OCI-LY1 (cell line): ENCODE measurements around the gene CDKAL1.

ENCODE experiments used
- H2AFZ ChIP-seq: fragments of 200-600 bp; sonication (generic), shearing (Covaris generic); 2 replicates; pipeline ENCODE4 v1.6.0; 2014; ENCODE audit warnings: antibody characterized with exemption, mild to moderate bottlenecking, low read length
- H3F3A ChIP-seq: fragments of 200-600 bp; sonication (generic), shearing (Covaris generic); 2 replicates; pipeline ENCODE4 v1.6.0; 2014; ENCODE audit warnings: mild to moderate bottlenecking, antibody characterized with exemption, low read length, moderate library complexity; ENCODE audit not compliant: insufficient read depth
- H3K27ac ChIP-seq: fragments of 200-600 bp; sonication (generic); 2 replicates; pipeline ENCODE4 v1.5.1; 2014; ENCODE audit warnings: low read length, mixed run types, mild to moderate bottlenecking, low read depth; ENCODE audit not compliant: poor library complexity, severe bottlenecking
- H3K27me3 ChIP-seq: fragments of 200-600 bp; sonication (generic); 2 replicates; pipeline ENCODE4 v1.6.0; 2014; ENCODE audit warnings: antibody characterized with exemption, mild to moderate bottlenecking, low read length, moderate library complexity; ENCODE audit not compliant: insufficient read depth
- H3K36me3 ChIP-seq: fragments of 200-600 bp; sonication (generic); 2 replicates; pipeline ENCODE4 v1.6.1; 2014; ENCODE audit warnings: mild to moderate bottlenecking, antibody characterized with exemption, low read length, moderate library complexity, mixed read lengths; ENCODE audit not compliant: insufficient read depth
- H3K4me1 ChIP-seq: fragments of 200-600 bp; sonication (generic); 2 replicates; pipeline ENCODE4 v1.5.1; 2014; ENCODE audit warnings: mild to moderate bottlenecking, low read length, moderate library complexity; ENCODE audit not compliant: insufficient read depth, severe bottlenecking
- H3K4me2 ChIP-seq: fragments of 200-600 bp; sonication (generic), shearing (Covaris generic); 2 replicates; pipeline ENCODE4 v1.6.1; 2014; ENCODE audit warnings: low read length
- H3K4me3 ChIP-seq: fragments of 200-600 bp; sonication (generic); 2 replicates; pipeline ENCODE4 v1.5.1; 2014; ENCODE audit warnings: low read length, low read depth, mild to moderate bottlenecking, mixed read lengths; ENCODE audit not compliant: poor library complexity, severe bottlenecking
- H3K79me2 ChIP-seq: fragments of 200-600 bp; shearing (Covaris generic); 2 replicates; pipeline ENCODE4 v1.6.1; 2016; ENCODE audit warnings: mixed run types, low read length, mixed read lengths; ENCODE audit not compliant: insufficient read depth
- H3K9ac ChIP-seq: fragments of 200-600 bp; sonication (generic), shearing (Covaris generic); 2 replicates; pipeline ENCODE4 v1.6.1; 2014; ENCODE audit warnings: mild to moderate bottlenecking, low read length, mixed read lengths
- H3K9me2 ChIP-seq: fragments of 200-600 bp; sonication (generic), shearing (Covaris generic); 2 replicates; pipeline ENCODE4 v1.6.1; 2014; ENCODE audit warnings: low read depth, mild to moderate bottlenecking, low read length, mixed read lengths
- H3K9me3 ChIP-seq: fragments of 200-600 bp; shearing (Covaris generic); 2 replicates; pipeline ENCODE4 v1.6.1; 2014; ENCODE audit warnings: low read length, mixed read lengths
- H4K20me1 ChIP-seq: fragments of 200-600 bp; sonication (generic), shearing (Covaris generic); 2 replicates; pipeline ENCODE4 v1.6.0; 2016; ENCODE audit warnings: mild to moderate bottlenecking, low read length; ENCODE audit not compliant: insufficient read depth
- EZH2 ChIP-seq: fragments of 200-600 bp; sonication (generic), shearing (Covaris generic); IDR thresholded peaks from 2 replicates; pipeline ENCODE4 v1.8.0; 2017; ENCODE audit warnings: borderline replicate concordance, mixed run types, mild to moderate bottlenecking, antibody characterized with exemption, low read length, moderate library complexity, mixed read lengths
- TF ChIP-seq, protein P1 (sequence below): fragments of 200-600 bp; sonication (generic), shearing (Covaris generic); IDR thresholded peaks from 2 replicates; pipeline ENCODE4 v1.5.1; 2017; ENCODE audit warnings: mild to moderate bottlenecking, antibody characterized with exemption, low read length, moderate library complexity, mixed read lengths

CDKAL1 gene

DNA sequence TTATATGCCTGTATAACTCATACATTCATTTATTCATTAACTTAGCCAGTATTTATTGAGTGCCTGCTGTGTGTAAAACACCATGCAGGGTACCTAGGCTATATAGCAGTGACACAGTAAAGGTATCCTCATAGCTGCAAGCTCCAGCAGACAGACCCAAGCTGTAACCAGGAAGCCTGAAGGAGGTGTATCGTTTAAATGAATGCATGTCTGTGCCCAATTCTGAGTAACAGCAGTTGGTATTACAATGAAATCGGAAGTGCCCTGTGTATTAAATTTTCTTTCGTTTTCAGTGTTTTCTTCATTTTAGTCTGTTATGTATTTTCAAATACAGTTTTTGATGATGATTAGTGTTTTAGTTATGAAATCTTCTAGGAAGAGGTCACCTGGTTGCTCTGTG is 573.5 kb downstream of the CDKAL1 start:
- no peaks in the 10 kb centered on the region for H3K36me3 ChIP-seq
- no peaks in the 10 kb centered on the region for H3K9me2 ChIP-seq
- no peak overlapping the region for H2AFZ ChIP-seq
- H3K9me3 ChIP-seq, result no peaks in the 10 kb centered on the region
- TF ChIP-seq, protein P1, sequence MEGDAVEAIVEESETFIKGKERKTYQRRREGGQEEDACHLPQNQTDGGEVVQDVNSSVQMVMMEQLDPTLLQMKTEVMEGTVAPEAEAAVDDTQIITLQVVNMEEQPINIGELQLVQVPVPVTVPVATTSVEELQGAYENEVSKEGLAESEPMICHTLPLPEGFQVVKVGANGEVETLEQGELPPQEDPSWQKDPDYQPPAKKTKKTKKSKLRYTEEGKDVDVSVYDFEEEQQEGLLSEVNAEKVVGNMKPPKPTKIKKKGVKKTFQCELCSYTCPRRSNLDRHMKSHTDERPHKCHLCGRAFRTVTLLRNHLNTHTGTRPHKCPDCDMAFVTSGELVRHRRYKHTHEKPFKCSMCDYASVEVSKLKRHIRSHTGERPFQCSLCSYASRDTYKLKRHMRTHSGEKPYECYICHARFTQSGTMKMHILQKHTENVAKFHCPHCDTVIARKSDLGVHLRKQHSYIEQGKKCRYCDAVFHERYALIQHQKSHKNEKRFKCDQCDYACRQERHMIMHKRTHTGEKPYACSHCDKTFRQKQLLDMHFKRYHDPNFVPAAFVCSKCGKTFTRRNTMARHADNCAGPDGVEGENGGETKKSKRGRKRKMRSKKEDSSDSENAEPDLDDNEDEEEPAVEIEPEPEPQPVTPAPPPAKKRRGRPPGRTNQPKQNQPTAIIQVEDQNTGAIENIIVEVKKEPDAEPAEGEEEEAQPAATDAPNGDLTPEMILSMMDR, result no peak
- TF ChIP-seq EZH2, result no peak
- H4K20me1 ChIP-seq, result no peaks in the 10 kb centered on the region
- H3K27me3 ChIP-seq, result no peaks in the 10 kb centered on the region
- peaks cover 25% of the 10 kb centered on the region for H3K4me1 ChIP-seq
- no peak overlapping the region for H3K4me2 ChIP-seq
- H3K27ac ChIP-seq, result no peak overlapping the region
- no peaks in the 10 kb centered on the region for H3K79me2 ChIP-seq
- H3K9ac ChIP-seq, result no peak overlapping the region
- H3K4me3 ChIP-seq, result no peak overlapping the region
- H3F3A ChIP-seq, result no peaks in the 10 kb centered on the region

DNA sequence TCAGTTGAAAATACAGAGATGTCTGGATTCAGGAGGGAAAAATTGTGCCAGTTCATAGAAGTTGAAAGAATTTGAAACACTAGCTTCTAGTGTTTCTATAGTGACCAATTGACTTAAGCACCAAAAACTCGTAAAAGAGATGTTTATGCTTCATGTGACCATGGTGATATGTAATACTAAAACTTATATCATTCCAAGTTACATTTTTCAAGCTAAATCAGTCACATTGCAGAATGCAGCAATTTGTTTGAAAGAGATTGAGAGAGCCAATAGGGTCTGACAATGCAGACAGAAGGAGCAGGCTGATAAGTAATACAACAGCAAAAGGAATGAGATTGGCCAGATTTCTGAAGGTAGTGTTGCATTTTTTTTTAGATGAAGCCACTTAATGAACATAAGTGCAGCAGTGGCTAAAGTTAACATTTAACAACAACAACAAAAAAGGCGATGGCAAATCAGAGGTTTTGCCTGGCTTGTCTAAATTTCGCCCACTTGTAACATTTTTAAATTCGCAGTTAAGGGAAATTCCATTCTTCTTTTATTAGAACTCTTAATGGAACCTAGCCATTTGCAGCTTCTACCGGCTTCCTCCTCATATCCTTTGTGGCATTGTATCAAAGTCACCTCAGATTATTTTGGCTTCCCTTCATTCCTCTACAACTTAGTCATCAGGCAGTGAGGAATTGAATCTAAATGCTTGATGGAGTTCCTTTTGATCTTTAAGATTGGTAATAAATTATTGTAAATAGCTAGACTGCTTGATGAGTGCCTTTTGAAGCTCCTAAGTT is 575.3 kb downstream of the CDKAL1 start:
- no peaks in the 10 kb centered on the region for H3K36me3 ChIP-seq
- H2AFZ ChIP-seq, result no peak overlapping the region
- H3K9me2 ChIP-seq, result no peaks in the 10 kb centered on the region
- H3K4me2 ChIP-seq, result no peak overlapping the region
- peaks cover 25% of the 10 kb centered on the region for H3K4me1 ChIP-seq
- H4K20me1 ChIP-seq, result no peaks in the 10 kb centered on the region
- H3K4me3 ChIP-seq, result no peak overlapping the region
- H3K79me2 ChIP-seq, result no peaks in the 10 kb centered on the region
- no peaks in the 10 kb centered on the region for H3F3A ChIP-seq
- H3K27ac ChIP-seq, result no peak overlapping the region
- TF ChIP-seq EZH2, result no peak
- TF ChIP-seq, protein P1, result no peak
- H3K9ac ChIP-seq, result no peak overlapping the region
- H3K9me3 ChIP-seq, result no peaks in the 10 kb centered on the region
- no peaks in the 10 kb centered on the region for H3K27me3 ChIP-seq

DNA sequence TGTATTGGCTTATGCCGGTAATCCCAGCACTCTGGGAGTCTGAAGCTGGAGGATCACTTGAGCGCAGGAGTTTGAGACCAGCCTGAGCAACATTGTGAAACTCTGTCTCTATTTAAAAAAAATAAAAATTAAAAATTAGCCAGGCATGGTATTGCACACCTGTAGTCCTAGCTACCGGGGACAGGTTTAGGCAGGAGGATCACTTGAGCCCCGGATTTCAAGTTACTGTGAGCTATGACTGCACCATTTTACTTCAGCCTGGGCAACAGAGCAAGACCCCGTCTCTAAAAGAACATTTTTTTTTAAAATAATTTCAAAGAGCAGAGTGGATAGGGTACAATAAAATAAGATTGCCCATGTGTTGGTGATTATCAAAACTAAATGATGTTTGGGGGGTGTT is 576.4 kb downstream of the CDKAL1 start:
- no peaks in the 10 kb centered on the region for H3F3A ChIP-seq
- H3K9me3 ChIP-seq, result no peaks in the 10 kb centered on the region
- H2AFZ ChIP-seq, result no peak overlapping the region
- peaks cover 25% of the 10 kb centered on the region for H3K4me1 ChIP-seq
- no peak overlapping the region for H3K27ac ChIP-seq
- no peaks in the 10 kb centered on the region for H3K9me2 ChIP-seq
- H3K4me2 ChIP-seq, result no peak overlapping the region
- H3K9ac ChIP-seq, result no peak overlapping the region
- no peaks in the 10 kb centered on the region for H3K27me3 ChIP-seq
- no peaks in the 10 kb centered on the region for H3K79me2 ChIP-seq
- no peaks in the 10 kb centered on the region for H4K20me1 ChIP-seq
- no peaks in the 10 kb centered on the region for H3K36me3 ChIP-seq
- TF ChIP-seq EZH2, result no peak
- TF ChIP-seq, protein P1, result no peak
- H3K4me3 ChIP-seq, result no peak overlapping the region
